GM12878 (cell line): ENCODE measurements around the gene PLAC9.

Experiments
- BRCA1 ChIP-seq: IDR thresholded peaks from 2 replicates; pipeline ENCODE4 v1.6.1; 2011; ENCODE audit warnings: low read depth, low read length, improper control_type of control experiment
- RCOR1 ChIP-seq: conservative IDR thresholded peaks from 2 replicates; pipeline ENCODE4 v1.6.1; 2012; ENCODE audit warnings: low read depth, low read length, improper control_type of control experiment

GRCh38 chr10:80146918-80147317 is 14.4 kb downstream of the PLAC9 start:
- TF ChIP-seq RCOR1 (no peak), BRCA1 (no peak)
